Fibroblast of skin of right quadriceps (primary cell): ENCODE measurements around the gene IFNA17.
"Not testable (repeated sequence)": the region's sequence is repeated elsewhere in the genome, so short reads cannot be mapped to it uniquely, and the experiment has no call there.

Experiments
- DNase-seq: peaks from one replicate; pipeline ENCODE4 v3.0.0-alpha.2; 2013

IFNA17 gene

GRCh38 chr9:21210311-21210710 is 17.7 kb downstream of the IFNA17 start:
- no peak for DNase-seq

GRCh38 chr9:21207043-21207442 is 21.0 kb downstream of the IFNA17 start, which contains the start of gene IFNA10:
IFNA10 (minus strand) TSS chr9:21207143; CDS start chr9:21207097, 46 bp downstream.
- not testable (repeated sequence) for DNase-seq

DNA sequence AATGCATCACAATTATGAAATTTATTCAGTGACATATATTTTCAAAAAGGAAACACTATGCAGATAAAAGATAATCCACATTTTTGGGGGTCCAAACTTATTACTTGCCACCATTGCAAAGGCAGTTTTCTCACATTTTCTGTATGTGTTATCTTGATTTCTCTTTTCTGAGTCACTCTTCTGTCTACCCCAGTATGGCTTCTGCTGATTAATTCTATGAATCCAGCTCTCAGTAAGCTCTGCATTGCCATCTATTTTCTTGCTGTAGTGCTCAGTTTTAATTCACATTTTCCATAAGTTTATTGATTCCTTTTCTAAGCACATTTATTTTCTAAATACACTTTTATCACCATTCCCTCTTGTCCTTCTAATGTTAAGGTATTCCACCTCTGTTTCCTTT is 22.8 kb downstream of the IFNA17 start:
- no peak for DNase-seq

GRCh38 chr9:21202105-21202504 is 25.9 kb downstream of the IFNA17 start, which contains the start of gene IFNA7:
IFNA7 (minus strand) TSS chr9:21202205; CDS start chr9:21202165, 40 bp downstream.
- DNase-seq = not testable (repeated sequence)

- DNase-seq = not testable (repeated sequence)
These were observed 32.9 kb downstream of the IFNA17 start for GRCh38 chr9:21194867-21195776.

DNA sequence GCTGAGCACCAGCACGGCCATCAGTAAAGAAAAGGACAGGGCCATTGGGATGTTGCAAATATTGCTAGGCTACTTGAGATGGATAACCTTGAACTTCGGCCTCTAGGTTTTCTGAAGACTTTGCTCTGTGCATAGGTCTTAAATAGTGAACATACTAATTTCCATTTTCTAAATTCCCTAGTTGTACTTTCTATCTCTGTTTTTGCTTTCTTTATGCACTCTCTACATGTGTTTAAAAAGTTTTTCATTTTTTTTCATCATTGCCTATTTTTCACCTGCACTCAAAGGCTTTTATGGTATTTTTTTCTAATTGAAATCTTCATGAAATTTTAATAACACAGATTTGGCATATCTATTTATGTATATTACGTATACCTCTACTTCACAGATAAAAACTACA is 40.5 kb downstream of the IFNA17 start, which contains the start of gene IFNA4:
TSS of gene IFNA4 (minus strand) at position 101 of the 400 bp plus-strand sequence. CDS start at position 45, 56 bp downstream.
- DNase-seq = not testable (repeated sequence)

DNA sequence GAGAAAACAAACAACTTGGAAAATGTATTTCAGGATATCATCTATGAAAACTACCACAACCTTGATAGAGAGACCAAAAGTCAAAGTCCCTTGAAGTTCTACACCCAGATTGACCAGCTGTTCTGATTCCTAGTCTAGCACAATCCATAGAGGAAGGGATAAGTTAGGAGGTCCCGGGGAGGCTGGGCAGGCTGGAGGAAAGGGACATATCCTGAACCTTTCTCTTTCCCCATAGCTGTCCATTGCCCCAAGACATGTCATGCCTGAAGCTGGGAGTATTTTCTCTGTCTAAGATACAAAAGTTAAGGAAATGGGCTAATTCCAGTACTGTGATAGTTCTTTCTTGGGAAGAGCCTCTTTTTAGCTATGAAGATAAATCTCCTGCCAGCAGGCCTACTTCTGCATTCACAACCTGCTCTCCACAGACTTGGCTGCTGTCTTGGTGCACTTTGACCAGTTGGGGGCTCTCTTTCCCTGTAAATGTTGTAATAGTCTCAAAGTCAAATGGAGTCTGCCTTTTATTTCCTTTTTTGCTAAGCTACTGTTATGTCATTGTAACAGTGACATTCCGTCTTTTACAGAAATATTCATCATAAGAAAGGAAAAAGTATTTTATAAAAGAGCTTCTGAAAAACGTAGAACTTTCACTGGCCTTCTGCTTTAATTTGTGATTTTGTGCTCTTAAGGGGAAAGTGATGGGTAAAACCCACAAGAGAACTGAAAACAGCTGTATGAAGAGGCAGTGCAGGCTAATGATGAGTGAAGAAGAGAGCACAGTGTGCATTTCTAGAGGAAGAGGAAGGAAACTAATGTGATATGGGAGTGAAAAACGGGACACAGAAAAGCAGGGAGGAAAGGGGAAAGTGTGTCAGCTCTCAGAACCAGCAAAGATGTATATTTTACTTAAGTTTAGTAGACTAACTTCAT is 44.9 kb downstream of the IFNA17 start:
- not testable (repeated sequence) for DNase-seq
